Spleen (tissue), 11 donors: ENCODE results near the gene ROR1. TPM values are rescaled to one million over a fixed set of nuclear protein-coding genes. Genes with fewer than 3 reads are reported as not detected.
A peak's percentile ranks its signal among the peaks of the same experiment; 100 is the strongest.

Source experiments
- DNase-seq: peaks from one replicate; pipeline ENCODE4 v3.0.0-alpha.2; 2020
- H3K27ac ChIP-seq, 8 donors: fragments of 200-600 bp; sonication (generic) in 7 of 8; 1 replicate in 4 of 8; 2 replicates in 4 of 8; pipeline versions ENCODE4 v1.5.0 to v1.8.0; 2016 to 2021; ENCODE audit warnings: inconsistent platforms in 4 of 8, mild to moderate bottlenecking in 4 of 8, moderate library complexity in 1 of 8
- H3K27me3 ChIP-seq, 7 donors: fragments of 200-600 bp; sonication (generic) in 6 of 7; replicated peaks in 1 of 7; 1 replicate in 4 of 7; 2 replicates in 3 of 7; pipeline versions ENCODE4 v1.5.0 to v1.8.0; 2016 to 2021; ENCODE audit warnings: inconsistent platforms in 3 of 7, mild to moderate bottlenecking in 1 of 7
- H3K36me3 ChIP-seq, 6 donors: fragments of 200-600 bp; sonication (generic) in 5 of 6; 1 replicate in 4 of 6; 2 replicates in 2 of 6; pipeline versions ENCODE4 v1.5.0 to v1.8.0; 2016 to 2021; ENCODE audit warnings: inconsistent platforms in 2 of 6
- H3K4me1 ChIP-seq, 6 donors: fragments of 200-600 bp; sonication (generic) in 5 of 6; 1 replicate in 3 of 6; 2 replicates in 3 of 6; pipeline versions ENCODE4 v1.5.0 to v1.8.0; 2016 to 2021; ENCODE audit warnings: inconsistent platforms in 3 of 6
- H3K4me3 ChIP-seq, 8 donors: fragments of 200-600 bp; sonication (generic) in 7 of 8; 1 replicate in 4 of 8; 2 replicates in 4 of 8; pipeline versions ENCODE4 v1.5.0 to v1.8.0; 2016 to 2021; ENCODE audit warnings: inconsistent platforms in 4 of 8, mild to moderate bottlenecking in 4 of 8, moderate library complexity in 2 of 8
- H3K9me3 ChIP-seq, 8 donors: fragments of 200-600 bp; sonication (generic) in 7 of 8; 1 replicate in 4 of 8; 2 replicates in 4 of 8; pipeline versions ENCODE4 v1.5.0 to v1.8.0; 2016 to 2021; ENCODE audit warnings: inconsistent platforms in 4 of 8
- POLR2A ChIP-seq, 3 donors: fragments of 450-650 bp; IDR thresholded peaks; one replicate each; pipeline ENCODE4 v1.5.1; 2017; ENCODE audit warnings: antibody characterized with exemption in 3 of 3, mild to moderate bottlenecking in 1 of 3
- POLR2AphosphoS5 ChIP-seq, 3 donors: sonication (generic); formaldehyde crosslinking; IDR thresholded peaks; one replicate each; pipeline ENCODE4 v1.5.1; 2017; ENCODE audit warnings: antibody characterized with exemption in 3 of 3
- WGBS, 5 donors: extraction: QIAGEN DNeasy Blood & Tissue Kit in 3 of 5; methylation state at CpG; one replicate each; pipeline versions ENCODE4 v1.1.5 to v1.1.7; 2013 to 2018; 5-methylcytosine and 5-hydroxymethylcytosine counted together
- intact Hi-C: fragments of 100-400 bp; cut with DNase I; formaldehyde crosslinking; loops from one replicate; pipeline ENCODE4 v1.15.0; 2023; ENCODE audit warnings: low total_unique reads
- polyA plus RNA-seq, 3 donors: library from polyadenylated mRNA; stranded (reverse); fragments of 200-250 nt; gene quantifications; one replicate each; pipeline ENCODE4 v1.2.1, GENCODE V29; 2013
- total RNA-seq, 7 donors: library from RNA; depleted of rRNA in 3 of 7; stranded (reverse); fragments of >200 nt in 3 of 7; fragmentation: NEBNext Ultra II Directional in 4 of 7; extraction: Animal tissue kit (Norgen Biotek cat#: 25700) in 4 of 7; gene quantifications; one replicate each; pipeline versions ENCODE4 v1.1.0 to v1.2.1, GENCODE V29; 2016 to 2021
- TF ChIP-seq, protein P1 (sequence below), 11 experiments: fragments of 200-600 bp in 7 of 11; fragments of 450-650 bp in 4 of 11; sonication (generic) in 4 of 11; IDR thresholded peaks in 8 of 11; conservative IDR thresholded peaks in 3 of 11; 1 replicate in 7 of 11; 2 replicates in 4 of 11; pipeline versions ENCODE4 v1.4.0 to v1.8.0; 2016 to 2021; ENCODE audit warnings: antibody characterized with exemption in 11 of 11, inconsistent platforms in 4 of 11, mild to moderate bottlenecking in 1 of 11
- donor health status: healthy with polysubstance abuse.
- donor health status: DM: no; HTN: no; CAD: no; lungs with moderate emphysema.
- donor health status: DM: no; HTN: no; CAD: no.
- donor health status: Bipolar disorder and iron deficiency.
- donor health status: healthy.
- donor health status: DM: no; HTN: no; CAD: no.
- donor health status: DM: yes; HTN: yes; CAD: no.

ROR1 gene
- total and polyA plus RNA-seq, 10 donors, result 0.43 to 12.3 (median 6.4) TPM

DNA sequence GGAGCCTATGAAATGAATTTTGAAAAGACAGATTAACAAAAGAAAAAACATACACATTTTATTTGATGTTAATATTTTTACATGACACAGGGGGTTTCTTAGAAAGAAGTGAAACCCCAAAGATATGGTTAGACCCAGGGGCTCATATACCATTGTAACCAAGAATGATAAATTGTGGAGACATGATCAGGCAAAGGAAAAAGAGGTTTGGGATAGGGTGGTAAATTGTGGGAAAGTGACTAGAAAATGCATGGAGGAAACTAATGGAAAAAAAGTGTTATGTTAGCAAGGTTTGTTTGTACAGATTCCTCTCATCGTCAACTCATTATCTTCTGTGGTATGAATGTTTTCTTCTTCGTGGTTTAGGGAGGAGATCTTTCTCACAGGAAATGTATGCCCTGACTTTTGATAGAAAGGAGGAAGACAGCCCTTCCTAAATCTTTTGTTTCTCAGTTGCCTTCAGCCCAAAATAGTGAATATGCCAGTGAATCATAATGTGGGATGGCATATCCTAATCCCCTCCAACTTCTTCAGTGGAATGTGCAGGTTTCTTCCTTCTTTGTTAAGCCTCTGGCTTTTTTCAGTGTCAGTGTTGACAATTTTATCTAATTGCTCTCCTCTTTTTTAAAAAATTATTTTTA is 289.2 kb downstream of the ROR1 start:
- Histone ChIP-seq H3K4me3 (no peak overlapping the region), H3K4me1 (no peaks in the 10 kb centered on the region), H3K27ac (no peak overlapping the region), H3K9me3 (peaks cover 0 to 21% (median 13%) of the 10 kb centered on the region in 8 donors), H3K27me3 (no peaks in the 10 kb centered on the region), H3K36me3 (no peaks in the 10 kb centered on the region)
- WGBS, 5 donors, result 14 to 26% (median 23%) methylated on average over 2 of the region's 2 CpGs
- no peak for TF ChIP-seq POLR2A (IDR thresholded peaks at IDR 0.05)
- TF ChIP-seq POLR2AphosphoS5 (IDR thresholded peaks at IDR 0.05), result no peak
- TF ChIP-seq, protein P1, sequence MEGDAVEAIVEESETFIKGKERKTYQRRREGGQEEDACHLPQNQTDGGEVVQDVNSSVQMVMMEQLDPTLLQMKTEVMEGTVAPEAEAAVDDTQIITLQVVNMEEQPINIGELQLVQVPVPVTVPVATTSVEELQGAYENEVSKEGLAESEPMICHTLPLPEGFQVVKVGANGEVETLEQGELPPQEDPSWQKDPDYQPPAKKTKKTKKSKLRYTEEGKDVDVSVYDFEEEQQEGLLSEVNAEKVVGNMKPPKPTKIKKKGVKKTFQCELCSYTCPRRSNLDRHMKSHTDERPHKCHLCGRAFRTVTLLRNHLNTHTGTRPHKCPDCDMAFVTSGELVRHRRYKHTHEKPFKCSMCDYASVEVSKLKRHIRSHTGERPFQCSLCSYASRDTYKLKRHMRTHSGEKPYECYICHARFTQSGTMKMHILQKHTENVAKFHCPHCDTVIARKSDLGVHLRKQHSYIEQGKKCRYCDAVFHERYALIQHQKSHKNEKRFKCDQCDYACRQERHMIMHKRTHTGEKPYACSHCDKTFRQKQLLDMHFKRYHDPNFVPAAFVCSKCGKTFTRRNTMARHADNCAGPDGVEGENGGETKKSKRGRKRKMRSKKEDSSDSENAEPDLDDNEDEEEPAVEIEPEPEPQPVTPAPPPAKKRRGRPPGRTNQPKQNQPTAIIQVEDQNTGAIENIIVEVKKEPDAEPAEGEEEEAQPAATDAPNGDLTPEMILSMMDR (IDR thresholded peaks at IDR 0.05 in 8 of 11, conservative IDR thresholded peaks at IDR 0.05 in 3 of 11), result no peak
- DNase-seq, result no peak
- intact Hi-C loops, result no loop called here

DNA sequence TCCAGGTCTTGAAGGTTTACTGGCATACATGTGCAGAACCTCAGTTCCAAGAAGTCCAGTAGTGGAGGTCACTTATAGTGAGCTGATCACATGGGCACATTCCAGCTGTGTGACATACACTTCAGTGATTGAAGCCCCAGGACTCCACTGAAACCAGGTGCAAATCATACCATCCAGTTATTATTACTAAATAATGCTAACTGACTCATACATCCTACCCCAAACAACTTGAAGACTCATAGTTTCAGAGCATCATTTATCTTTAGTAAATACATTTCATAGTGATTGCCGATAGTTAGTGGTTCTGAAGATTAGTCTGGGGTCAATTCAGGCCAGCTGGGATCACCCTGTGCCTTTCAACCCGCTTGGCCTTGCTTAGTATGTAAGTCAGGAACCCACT is 291.8 kb downstream of the ROR1 start:
- 78 to 91% (median 89%) methylated on average over 2 of the region's 2 CpGs for WGBS, 5 donors
- H3K27me3 ChIP-seq, result no peaks in the 10 kb centered on the region
- H3K4me3 ChIP-seq, result no peak overlapping the region
- intact Hi-C loops, result no loop called here
- no peak for TF ChIP-seq POLR2AphosphoS5 (IDR thresholded peaks at IDR 0.05)
- TF ChIP-seq, protein P1 (IDR thresholded peaks at IDR 0.05 in 8 of 11, conservative IDR thresholded peaks at IDR 0.05 in 3 of 11), result no peak
- H3K27ac ChIP-seq, result no peak overlapping the region
- H3K4me1 ChIP-seq, result no peaks in the 10 kb centered on the region
- H3K9me3 ChIP-seq, result peaks cover 0 to 4% (median 0%) of the 10 kb centered on the region in 8 donors
- no peak for DNase-seq
- H3K36me3 ChIP-seq, result no peaks in the 10 kb centered on the region

DNA sequence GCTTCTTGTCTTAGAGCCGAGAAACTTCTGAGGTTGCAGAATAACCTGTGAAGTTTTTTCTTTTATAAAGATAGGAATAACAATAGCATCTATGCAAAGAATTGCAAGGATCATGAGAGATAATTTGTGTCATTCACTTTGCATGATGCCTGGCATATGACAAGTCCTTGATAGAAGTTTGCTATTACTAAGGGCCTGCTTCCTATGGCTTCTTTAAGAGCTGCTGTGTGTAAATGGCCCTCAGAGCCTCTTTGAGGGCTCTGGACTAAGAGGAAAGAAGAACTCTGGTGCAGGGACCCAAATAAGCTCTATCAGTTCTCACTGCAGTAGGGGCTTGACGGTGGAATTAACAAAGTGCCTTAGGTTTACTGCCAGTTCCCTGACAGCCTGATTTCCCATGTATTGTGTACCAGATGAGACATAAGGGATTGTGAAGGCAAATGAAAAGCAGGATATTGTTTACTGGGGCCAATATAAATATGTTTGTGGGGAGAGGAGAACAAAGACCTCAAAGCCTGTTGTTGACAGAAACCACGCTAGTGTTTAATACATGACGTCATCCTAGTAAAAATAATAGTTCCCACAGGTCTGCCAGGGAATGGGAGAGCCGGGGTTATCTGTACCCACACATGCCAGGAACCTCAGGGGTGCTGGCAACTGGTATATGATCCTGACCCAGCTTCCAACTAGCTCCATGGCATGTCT is 298.4 kb downstream of the ROR1 start:
- 85 to 90% (median 89%) methylated on average over 5 of the region's 5 CpGs for WGBS, 5 donors

DNA sequence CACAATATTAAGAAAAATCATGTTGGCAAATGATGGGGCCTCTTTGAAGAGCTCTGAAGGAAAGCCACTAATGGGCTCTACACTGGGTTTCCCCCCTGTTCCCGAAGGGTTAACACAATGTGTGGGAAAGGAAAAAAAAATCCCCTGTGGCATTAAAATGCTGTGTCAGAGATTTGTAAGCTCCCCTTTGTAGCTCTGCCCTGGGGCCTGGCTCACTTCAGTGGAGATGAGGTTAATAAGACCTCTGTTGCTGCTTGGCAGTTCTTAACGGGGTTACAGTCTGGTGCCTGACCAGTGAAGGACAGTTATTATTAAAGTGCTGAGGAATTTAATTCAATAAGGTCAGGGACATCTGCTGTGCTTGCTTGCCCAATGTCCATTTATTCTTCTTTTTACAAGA is 299.9 kb downstream of the ROR1 start:
- H3K36me3 ChIP-seq, result no peaks in the 10 kb centered on the region
- H3K4me1 ChIP-seq, result peaks cover 0 to 17% (median 4%) of the 10 kb centered on the region in 6 donors
- WGBS, 5 donors, result 24 to 70% (median 56%) methylated on average over 2 of the region's 2 CpGs
- intact Hi-C loops, result no loop called here
- no peak for DNase-seq
- no peaks in the 10 kb centered on the region for H3K9me3 ChIP-seq
- H3K4me3 ChIP-seq, result no peak overlapping the region
- TF ChIP-seq, protein P1 (IDR thresholded peaks at IDR 0.05 in 8 of 11, conservative IDR thresholded peaks at IDR 0.05 in 3 of 11), result no peak
- TF ChIP-seq POLR2A (IDR thresholded peaks at IDR 0.05) (no peak), POLR2AphosphoS5 (IDR thresholded peaks at IDR 0.05) (no peak)
- no peaks in the 10 kb centered on the region for H3K27me3 ChIP-seq
- peak overlapping the region in 1 of 8 donors; percentile 14 for H3K27ac ChIP-seq

More for the DNA sequence above, 298.4 kb downstream of the ROR1 start:
- H3K27me3 ChIP-seq, result no peaks in the 10 kb centered on the region
- no peaks in the 10 kb centered on the region for H3K36me3 ChIP-seq
- peaks cover 0 to 17% (median 4%) of the 10 kb centered on the region in 6 donors for H3K4me1 ChIP-seq
- DNase-seq, result no peak
- H3K27ac ChIP-seq, result no peak overlapping the region
- H3K4me3 ChIP-seq, result no peak overlapping the region
- TF ChIP-seq POLR2AphosphoS5 (IDR thresholded peaks at IDR 0.05), result no peak
- TF ChIP-seq POLR2A (IDR thresholded peaks at IDR 0.05), result no peak
- TF ChIP-seq, protein P1 (IDR thresholded peaks at IDR 0.05 in 8 of 11, conservative IDR thresholded peaks at IDR 0.05 in 3 of 11), result no peak
- intact Hi-C loops, result no loop called here
- no peaks in the 10 kb centered on the region for H3K9me3 ChIP-seq
